HCT116 (cell line): ENCODE measurements around the gene CCDC197. TPM values are rescaled to one million over a fixed set of nuclear protein-coding genes. Genes with fewer than 3 reads are reported as not detected.

ENCODE experiments used
- ATAC-seq: fragments of 200-7000 bp; cut with Tn5 transposase; 2 replicates; pipeline ENCODE4 v1.9.1; 2020; ENCODE audit warnings: mild to moderate bottlenecking, moderate library complexity
- BruUV-seq: library from RNA; stranded (reverse); fragments of 400-500 nt; replicated peaks from 2 replicates; lab custom pipeline; 2021; lab: Mats Ljungman, UMichigan
- CTCF ChIA-PET: fragments of 300-600 bp; sonication (Branson Sonifier 250); formaldehyde crosslinking; loops from one replicate; lab custom pipeline; 2021; ENCODE audit warnings: antibody characterized with exemption; lab: Charles Lee
- POLR2A ChIA-PET: fragments of 300-600, 350-600 bp; sonication (Branson Sonifier 250); formaldehyde crosslinking; loops from one replicate; lab custom pipeline; 2021; ENCODE audit warnings: antibody characterized with exemption; lab: Charles Lee
- RAD21 ChIA-PET, 2 experiments: fragments of 300-600 bp; sonication (Branson Sonifier 250); formaldehyde crosslinking; loops; one replicate each; lab custom pipeline; 2023; ENCODE audit warnings: low total read pairs in 2 of 2; ENCODE audit not compliant: uncharacterized antibody in 2 of 2, unreplicated experiment in 2 of 2, low non-redundant PET in 1 of 2; lab: Charles Lee
- DNase-seq: peaks from one replicate; pipeline ENCODE4 v3.0.0-alpha.2; 2010; ENCODE audit warnings: low read depth, low spot score
- H2AFZ ChIP-seq: fragments of 200-600 bp; shearing (Covaris generic), sonication (generic); 2 replicates; pipeline ENCODE4 v1.6.1; 2017; ENCODE audit warnings: low read depth, mixed run types, mixed read lengths, antibody characterized with exemption, low read length; ENCODE audit not compliant: poor library complexity, severe bottlenecking
- H3K27ac ChIP-seq: 2 replicates; pipeline ENCODE4 v1.5.1; 2012; ENCODE audit warnings: low read depth, low read length
- H3K27me3 ChIP-seq: fragments of 200-600 bp; sonication (generic); 2 replicates; pipeline ENCODE4 v1.6.1; 2016; ENCODE audit warnings: mixed run types, low read length, mixed read lengths; ENCODE audit not compliant: insufficient read depth
- H3K36me3 ChIP-seq, 2 experiments: fragments of 200-500 bp in 1 of 2; fragments of 200-600 bp in 1 of 2; sonication (Bioruptor generic) in 1 of 2; sonication (generic) in 1 of 2; 2 replicates each; pipeline versions ENCODE4 v1.5.1 to v1.6.1; 2014 to 2016; ENCODE audit warnings: low read length in 2 of 2, inconsistent platforms in 1 of 2, mixed read lengths in 1 of 2, mixed run types in 1 of 2; ENCODE audit not compliant: insufficient read depth in 2 of 2, control insufficient read depth in 1 of 2
- H3K4me1 ChIP-seq, 2 experiments: fragments of 200-600 bp in 1 of 2; sonication (generic) in 1 of 2; 2 replicates each; pipeline versions ENCODE4 v1.5.1 to v1.6.1; 2012 to 2017; ENCODE audit warnings: low read length in 2 of 2, inconsistent platforms in 1 of 2, mild to moderate bottlenecking in 1 of 2, mixed read lengths in 1 of 2, mixed run types in 1 of 2, moderate library complexity in 1 of 2; ENCODE audit not compliant: insufficient read depth in 2 of 2, control insufficient read depth in 1 of 2
- H3K4me2 ChIP-seq: fragments of 200-600 bp; sonication (generic); 2 replicates; pipeline ENCODE4 v1.6.1; 2017; ENCODE audit warnings: mixed run types, low read length, mixed read lengths
- H3K4me3 ChIP-seq, 2 experiments: fragments of 200-600 bp in 1 of 2; sonication (generic) in 1 of 2; replicated peaks in 1 of 2; 2 replicates each; pipeline ENCODE4 v1.5.1; 2011 to 2016; ENCODE audit warnings: low read length in 2 of 2, control low read depth in 1 of 2, low read depth in 1 of 2, mild to moderate bottlenecking in 1 of 2, mixed read lengths in 1 of 2, mixed run types in 1 of 2
- H3K79me2 ChIP-seq: fragments of 200-600 bp; sonication (generic); 2 replicates; pipeline ENCODE4 v1.6.1; 2017; ENCODE audit warnings: mild to moderate bottlenecking, mixed run types, low read length, moderate library complexity, mixed read lengths; ENCODE audit not compliant: insufficient read depth
- H3K9ac ChIP-seq: fragments of 200-600 bp; sonication (generic); 2 replicates; pipeline ENCODE4 v1.6.1; 2016; ENCODE audit warnings: low read length, mixed read lengths
- H3K9me2 ChIP-seq: fragments of 200-600 bp; sonication (generic), shearing (Covaris generic); 2 replicates; pipeline ENCODE4 v1.6.1; 2017; ENCODE audit warnings: mixed run types, mild to moderate bottlenecking, moderate library complexity; ENCODE audit not compliant: insufficient read depth
- H3K9me3 ChIP-seq, 2 experiments: fragments of 200-500 bp in 1 of 2; fragments of 200-600 bp in 1 of 2; sonication (Bioruptor generic) in 1 of 2; sonication (generic) in 1 of 2; 2 replicates each; pipeline ENCODE4 v1.6.1; 2014 to 2017; ENCODE audit warnings: low read length in 2 of 2, mixed read lengths in 2 of 2, inconsistent platforms in 1 of 2, low read depth in 1 of 2, mild to moderate bottlenecking in 1 of 2, mixed run types in 1 of 2, moderate library complexity in 1 of 2; ENCODE audit not compliant: control insufficient read depth in 1 of 2, insufficient read depth in 1 of 2
- H4K20me1 ChIP-seq: fragments of 200-600 bp; sonication (generic), shearing (Covaris generic); 2 replicates; pipeline ENCODE4 v1.6.1; 2017; ENCODE audit warnings: mixed run types, mild to moderate bottlenecking, moderate library complexity; ENCODE audit not compliant: insufficient read depth
- CBX3 ChIP-seq: IDR thresholded peaks from 2 replicates; pipeline ENCODE4 v1.6.1; 2012; ENCODE audit warnings: low read depth
- CTCF ChIP-seq, 3 experiments: fragments of 200-600 bp in 1 of 3; sonication (generic) in 1 of 3; IDR thresholded peaks in 2 of 3; conservative IDR thresholded peaks in 1 of 3; 2 replicates each; pipeline ENCODE4 v1.5.1; 2012 to 2017; ENCODE audit warnings: low read depth in 2 of 3, low read length in 2 of 3, antibody characterized with exemption in 1 of 3, borderline replicate concordance in 1 of 3, control low read depth in 1 of 3, mild to moderate bottlenecking in 1 of 3, mixed read lengths in 1 of 3, mixed run types in 1 of 3, moderate library complexity in 1 of 3; ENCODE audit not compliant: insufficient read depth in 1 of 3
- EGR1 ChIP-seq: IDR thresholded peaks from 2 replicates; pipeline ENCODE4 v1.6.1; 2012; ENCODE audit warnings: low read depth
- EZH2 ChIP-seq: fragments of 200-600 bp; sonication (generic); IDR thresholded peaks from 2 replicates; pipeline ENCODE4 v1.6.1; 2017; ENCODE audit warnings: antibody characterized with exemption, mixed run types
- JUND ChIP-seq: IDR thresholded peaks from 2 replicates; pipeline ENCODE4 v1.6.1; 2012
- POLR2A ChIP-seq: IDR thresholded peaks from 2 replicates; pipeline ENCODE4 v1.7.0; 2011; ENCODE audit warnings: borderline replicate concordance; ENCODE audit not compliant: insufficient read depth, insufficient read length; ENCODE audit errors: extremely low read depth
- POLR2AphosphoS5 ChIP-seq: IDR thresholded peaks from 2 replicates; pipeline ENCODE4 v1.6.1; 2011; ENCODE audit warnings: mild to moderate bottlenecking, low read depth, low read length, moderate library complexity
- RAD21 ChIP-seq: IDR thresholded peaks from 2 replicates; pipeline ENCODE4 v1.6.1; 2012; ENCODE audit warnings: low read depth, mild to moderate bottlenecking
- SRF ChIP-seq: IDR thresholded peaks from 2 replicates; pipeline ENCODE4 v1.6.1; 2012; ENCODE audit warnings: low read depth
- YY1 ChIP-seq: IDR thresholded peaks from 2 replicates; pipeline ENCODE4 v1.6.1; 2011; ENCODE audit warnings: low read length, low read depth, moderate library complexity, mild to moderate bottlenecking; ENCODE audit not compliant: insufficient replicate concordance; ENCODE audit errors: extremely low read depth
- ZFX ChIP-seq: fragments of 450-650 bp; IDR thresholded peaks from 2 replicates; pipeline ENCODE4 v1.6.1; 2017
- intact Hi-C: fragments of 100-400 bp; cut with micrococcal nuclease; formaldehyde crosslinking; loops from 2 replicates; pipeline ENCODE4 v1.10.0; 2022
- total RNA-seq: library from RNA; stranded (reverse); gene quantifications from one replicate; pipeline ENCODE4 v1.2.1, GENCODE V29; 2021; ENCODE audit not compliant: unreplicated experiment
- TF ChIP-seq, protein P1 (sequence below): IDR thresholded peaks from 2 replicates; pipeline ENCODE4 v1.6.1; 2012; ENCODE audit warnings: low read depth
- TF ChIP-seq, protein P2 (sequence below): IDR thresholded peaks from 2 replicates; pipeline ENCODE4 v1.6.1; 2011; ENCODE audit warnings: mild to moderate bottlenecking, low read length, moderate library complexity; ENCODE audit not compliant: insufficient replicate concordance; ENCODE audit errors: extremely low read depth

Gene CCDC197
- total RNA-seq, 1 experiment from 2014 or later = not detected

DNA sequence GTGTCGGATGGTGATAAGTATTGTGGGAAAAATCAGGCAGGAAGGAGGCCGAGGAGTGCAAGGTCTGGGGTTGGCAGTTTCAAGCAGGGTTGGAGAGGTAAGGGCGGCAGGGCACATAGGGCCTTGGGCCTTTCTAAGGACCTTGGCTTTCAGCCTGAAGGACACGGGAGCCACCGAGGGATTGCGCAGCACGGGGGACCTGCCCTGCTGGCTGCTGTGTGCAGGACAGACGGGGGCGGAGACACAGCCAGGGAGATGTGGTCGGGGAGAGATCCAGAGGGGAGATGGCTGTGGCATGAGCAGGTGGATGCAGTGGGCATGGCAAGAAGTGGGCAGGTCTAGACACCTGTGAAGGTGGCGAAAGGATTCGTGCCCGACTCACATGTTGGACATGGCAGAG, 43.7 kb downstream of the CCDC197 start:
- ATAC-seq = no peak
- Histone ChIP-seq H3K27me3 (no peaks in the 10 kb centered on the region), H4K20me1 (no peaks in the 10 kb centered on the region), H3K4me1 (peaks cover 3 to 10% of the 10 kb centered on the region in 2 experiments; a peak in 3 of 4 replicates), H2AFZ (no peak overlapping the region), H3K9ac (no peak overlapping the region), H3K4me3 (no peak overlapping the region), H3K9me2 (no peaks in the 10 kb centered on the region), H3K79me2 (no peaks in the 10 kb centered on the region), H3K36me3 (peaks cover 0 to 4% of the 10 kb centered on the region in 2 experiments; a peak in 3 of 4 replicates), H3K4me2 (no peak overlapping the region), H3K27ac (no peak overlapping the region), H3K9me3 (no peaks in the 10 kb centered on the region)
- no peak for TF ChIP-seq EGR1
- TF ChIP-seq, protein P1, sequence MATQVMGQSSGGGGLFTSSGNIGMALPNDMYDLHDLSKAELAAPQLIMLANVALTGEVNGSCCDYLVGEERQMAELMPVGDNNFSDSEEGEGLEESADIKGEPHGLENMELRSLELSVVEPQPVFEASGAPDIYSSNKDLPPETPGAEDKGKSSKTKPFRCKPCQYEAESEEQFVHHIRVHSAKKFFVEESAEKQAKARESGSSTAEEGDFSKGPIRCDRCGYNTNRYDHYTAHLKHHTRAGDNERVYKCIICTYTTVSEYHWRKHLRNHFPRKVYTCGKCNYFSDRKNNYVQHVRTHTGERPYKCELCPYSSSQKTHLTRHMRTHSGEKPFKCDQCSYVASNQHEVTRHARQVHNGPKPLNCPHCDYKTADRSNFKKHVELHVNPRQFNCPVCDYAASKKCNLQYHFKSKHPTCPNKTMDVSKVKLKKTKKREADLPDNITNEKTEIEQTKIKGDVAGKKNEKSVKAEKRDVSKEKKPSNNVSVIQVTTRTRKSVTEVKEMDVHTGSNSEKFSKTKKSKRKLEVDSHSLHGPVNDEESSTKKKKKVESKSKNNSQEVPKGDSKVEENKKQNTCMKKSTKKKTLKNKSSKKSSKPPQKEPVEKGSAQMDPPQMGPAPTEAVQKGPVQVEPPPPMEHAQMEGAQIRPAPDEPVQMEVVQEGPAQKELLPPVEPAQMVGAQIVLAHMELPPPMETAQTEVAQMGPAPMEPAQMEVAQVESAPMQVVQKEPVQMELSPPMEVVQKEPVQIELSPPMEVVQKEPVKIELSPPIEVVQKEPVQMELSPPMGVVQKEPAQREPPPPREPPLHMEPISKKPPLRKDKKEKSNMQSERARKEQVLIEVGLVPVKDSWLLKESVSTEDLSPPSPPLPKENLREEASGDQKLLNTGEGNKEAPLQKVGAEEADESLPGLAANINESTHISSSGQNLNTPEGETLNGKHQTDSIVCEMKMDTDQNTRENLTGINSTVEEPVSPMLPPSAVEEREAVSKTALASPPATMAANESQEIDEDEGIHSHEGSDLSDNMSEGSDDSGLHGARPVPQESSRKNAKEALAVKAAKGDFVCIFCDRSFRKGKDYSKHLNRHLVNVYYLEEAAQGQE = no peak
- no peak for TF ChIP-seq YY1
- no peak for TF ChIP-seq CTCF (IDR thresholded peaks at IDR 0.05 in 2 of 3, conservative IDR thresholded peaks at IDR 0.05 in 1 of 3; ENCODE audit: borderline replicate concordance in 1 of 3, insufficient read depth in 1 of 3, low read depth in 2 of 3, low read length in 2 of 3)
- no peak for TF ChIP-seq POLR2A
- no peak for TF ChIP-seq RAD21
- TF ChIP-seq SRF = no peak
- TF ChIP-seq, protein P2, sequence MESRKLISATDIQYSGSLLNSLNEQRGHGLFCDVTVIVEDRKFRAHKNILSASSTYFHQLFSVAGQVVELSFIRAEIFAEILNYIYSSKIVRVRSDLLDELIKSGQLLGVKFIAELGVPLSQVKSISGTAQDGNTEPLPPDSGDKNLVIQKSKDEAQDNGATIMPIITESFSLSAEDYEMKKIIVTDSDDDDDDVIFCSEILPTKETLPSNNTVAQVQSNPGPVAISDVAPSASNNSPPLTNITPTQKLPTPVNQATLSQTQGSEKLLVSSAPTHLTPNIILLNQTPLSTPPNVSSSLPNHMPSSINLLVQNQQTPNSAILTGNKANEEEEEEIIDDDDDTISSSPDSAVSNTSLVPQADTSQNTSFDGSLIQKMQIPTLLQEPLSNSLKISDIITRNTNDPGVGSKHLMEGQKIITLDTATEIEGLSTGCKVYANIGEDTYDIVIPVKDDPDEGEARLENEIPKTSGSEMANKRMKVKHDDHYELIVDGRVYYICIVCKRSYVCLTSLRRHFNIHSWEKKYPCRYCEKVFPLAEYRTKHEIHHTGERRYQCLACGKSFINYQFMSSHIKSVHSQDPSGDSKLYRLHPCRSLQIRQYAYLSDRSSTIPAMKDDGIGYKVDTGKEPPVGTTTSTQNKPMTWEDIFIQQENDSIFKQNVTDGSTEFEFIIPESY = no peak
- no peak for TF ChIP-seq CBX3
- TF ChIP-seq EZH2 = no peak
- TF ChIP-seq POLR2AphosphoS5 = no peak
- no peak for TF ChIP-seq ZFX
- TF ChIP-seq JUND = no peak
- DNase-seq = no peak
- POLR2A ChIA-PET = no interaction called here
- no TSS peak for BruUV-seq
- intact Hi-C loops = no loop called here
- RAD21 ChIA-PET = no interaction called here
- CTCF ChIA-PET = no interaction called here
